ENCODE results near the gene PLIN1. TPM values are rescaled to one million over a fixed set of nuclear protein-coding genes. Genes with fewer than 3 reads are reported as not detected.

Gene PLIN1
- total RNA-seq, 1 experiment from 2014 or later, result 0.09 TPM

GRCh38 chr15:89723031-89723430 is 43.9 kb upstream of the PLIN1 start:
- no peak for TF ChIP-seq CTCF (IDR thresholded peaks at IDR 0.05; ENCODE audit: unreplicated experiment)
- CTCF ChIA-PET, result interaction anchor here (1.1 kb wide), 1 partner anchor 18 kb away, joined by 3 read pairs; no protein-coding TSS in a partner anchor
- no peaks in the 10 kb centered on the region for H3K27me3 Mint-ChIP-seq (ENCODE audit: insufficient read depth, unreplicated experiment)
- no peak overlapping the region for H3K4me3 Mint-ChIP-seq (ENCODE audit: unreplicated experiment)
- POLR2A ChIA-PET, result no interaction called here
- H3K36me3 Mint-ChIP-seq (ENCODE audit: insufficient read depth, unreplicated experiment), result peaks cover 5% of the 10 kb centered on the region
- intact Hi-C loops (cut with micrococcal nuclease), result no loop called here
- BruUV-seq (replicated peaks), result no TSS peak
- no peak for DNase-seq (ENCODE audit: unreplicated experiment)
- H3K4me1 Mint-ChIP-seq (ENCODE audit: insufficient read depth, unreplicated experiment), result no peaks in the 10 kb centered on the region
- H3K27ac Mint-ChIP-seq (ENCODE audit: low read depth, unreplicated experiment), result no peak overlapping the region
- H3K9me3 Mint-ChIP-seq (ENCODE audit: unreplicated experiment), result peaks cover 4% of the 10 kb centered on the region

GRCh38 chr15:89714775-89715174 is 35.6 kb upstream of the PLIN1 start:
- H3K27me3 Mint-ChIP-seq (ENCODE audit: insufficient read depth, unreplicated experiment), result no peaks in the 10 kb centered on the region
- BruUV-seq (replicated peaks), result no TSS peak

GRCh38 chr15:89707577-89707976 is 28.4 kb upstream of the PLIN1 start:
- TF ChIP-seq CTCF (IDR thresholded peaks at IDR 0.05; ENCODE audit: unreplicated experiment), result no peak
- DNase-seq (ENCODE audit: unreplicated experiment), result no peak
- Mint-ChIP-seq H3K36me3 (ENCODE audit: insufficient read depth, unreplicated experiment) (no peaks in the 10 kb centered on the region), H3K27me3 (ENCODE audit: insufficient read depth, unreplicated experiment) (peaks cover 23% of the 10 kb centered on the region), H3K9me3 (ENCODE audit: unreplicated experiment) (no peaks in the 10 kb centered on the region), H3K4me1 (ENCODE audit: insufficient read depth, unreplicated experiment) (no peaks in the 10 kb centered on the region), H3K4me3 (ENCODE audit: unreplicated experiment) (no peak overlapping the region), H3K27ac (ENCODE audit: low read depth, unreplicated experiment) (no peak overlapping the region)
- intact Hi-C loops (cut with micrococcal nuclease), result no loop called here
- BruUV-seq (replicated peaks), result no TSS peak
- ChIA-PET POLR2A (no interaction called here), CTCF (interaction anchor here (0.7 kb wide), 1 partner anchor 16 kb away, joined by 6 read pairs; no protein-coding TSS in a partner anchor)

More at GRCh38 chr15:89714775-89715174, 35.6 kb upstream of the PLIN1 start:
- TF ChIP-seq CTCF (IDR thresholded peaks at IDR 0.05; ENCODE audit: unreplicated experiment), result no peak
- ChIA-PET CTCF (no interaction called here), POLR2A (no interaction called here)
- Mint-ChIP-seq H3K27ac (ENCODE audit: low read depth, unreplicated experiment) (no peak overlapping the region), H3K4me1 (ENCODE audit: insufficient read depth, unreplicated experiment) (no peaks in the 10 kb centered on the region), H3K9me3 (ENCODE audit: unreplicated experiment) (no peaks in the 10 kb centered on the region), H3K4me3 (ENCODE audit: unreplicated experiment) (no peak overlapping the region), H3K36me3 (ENCODE audit: insufficient read depth, unreplicated experiment) (peaks cover 3% of the 10 kb centered on the region)
- intact Hi-C loops (cut with micrococcal nuclease), result no loop called here
- peak; percentile 14 for DNase-seq (ENCODE audit: unreplicated experiment)

- intact Hi-C loops (cut with micrococcal nuclease), result no loop called here
- no TSS peak for BruUV-seq (replicated peaks)
- no peaks in the 10 kb centered on the region for H3K9me3 Mint-ChIP-seq (ENCODE audit: unreplicated experiment)
- no peak overlapping the region for H3K4me3 Mint-ChIP-seq (ENCODE audit: unreplicated experiment)
- H3K4me1 Mint-ChIP-seq (ENCODE audit: insufficient read depth, unreplicated experiment), result no peaks in the 10 kb centered on the region
- DNase-seq (ENCODE audit: unreplicated experiment), result no peak
- H3K27me3 Mint-ChIP-seq (ENCODE audit: insufficient read depth, unreplicated experiment), result peaks cover 23% of the 10 kb centered on the region
- POLR2A ChIA-PET, result no interaction called here
- CTCF ChIA-PET, result interaction anchor here (1.0 kb wide), 1 partner anchor 31 kb away, joined by 4 read pairs; no protein-coding TSS in a partner anchor
- H3K36me3 Mint-ChIP-seq (ENCODE audit: insufficient read depth, unreplicated experiment), result no peaks in the 10 kb centered on the region
- TF ChIP-seq CTCF (IDR thresholded peaks at IDR 0.05; ENCODE audit: unreplicated experiment), result no peak
- H3K27ac Mint-ChIP-seq (ENCODE audit: low read depth, unreplicated experiment), result no peak overlapping the region
These were observed 25.2 kb upstream of the PLIN1 start for GRCh38 chr15:89704411-89704810.
